Activated T-helper 2 cell treated with anti-CD3 and anti-CD28 coated beads, Interferon-gamma antibody, Interleukin-2, Interleukin-4, amounts not matched to agents 10 μg/mL and 5 μg/mL and 100 μg/mL, durations not matched to agents 14 hours and 24 hours and 36 hours (primary cell): ENCODE measurements around the gene SPDEF. TPM values are rescaled to one million over a fixed set of nuclear protein-coding genes. Genes with fewer than 3 reads are reported as not detected.
A peak's percentile ranks its signal among the peaks of the same experiment; 100 is the strongest.

Experiments used
- DNase-seq: peaks from one replicate; pipeline ENCODE4 v3.0.0; 2021; ENCODE audit warnings: low spot score
- H3K27ac Mint-ChIP-seq: one replicate; pipeline ENCODE4 v1.8.0; 2021; ENCODE audit warnings: mixed read lengths
- H3K27me3 Mint-ChIP-seq: one replicate; pipeline ENCODE4 v1.8.0; 2021; ENCODE audit warnings: low read depth, mixed read lengths
- H3K36me3 Mint-ChIP-seq: one replicate; pipeline ENCODE4 v1.8.0; 2021; ENCODE audit warnings: low read depth, mixed read lengths
- H3K4me1 Mint-ChIP-seq: one replicate; pipeline ENCODE4 v1.8.0; 2021; ENCODE audit warnings: low read depth, mixed read lengths
- H3K4me3 Mint-ChIP-seq: one replicate; pipeline ENCODE4 v1.8.0; 2021; ENCODE audit warnings: low read depth, mild to moderate bottlenecking, moderate library complexity, mixed read lengths
- H3K9me3 Mint-ChIP-seq: one replicate; pipeline ENCODE4 v1.8.0; 2021; ENCODE audit warnings: mixed read lengths
- intact Hi-C: fragments of 100-400 bp; cut with micrococcal nuclease; formaldehyde crosslinking; loops from one replicate; pipeline ENCODE4 v1.15.1; 2023
- total RNA-seq: library from RNA; stranded (reverse); gene quantifications from 2 replicates; pipeline ENCODE4 v1.2.3, GENCODE V29; 2022

Gene SPDEF
- total RNA-seq, 1 donor from 2014 or later = 0.16 TPM

DNA sequence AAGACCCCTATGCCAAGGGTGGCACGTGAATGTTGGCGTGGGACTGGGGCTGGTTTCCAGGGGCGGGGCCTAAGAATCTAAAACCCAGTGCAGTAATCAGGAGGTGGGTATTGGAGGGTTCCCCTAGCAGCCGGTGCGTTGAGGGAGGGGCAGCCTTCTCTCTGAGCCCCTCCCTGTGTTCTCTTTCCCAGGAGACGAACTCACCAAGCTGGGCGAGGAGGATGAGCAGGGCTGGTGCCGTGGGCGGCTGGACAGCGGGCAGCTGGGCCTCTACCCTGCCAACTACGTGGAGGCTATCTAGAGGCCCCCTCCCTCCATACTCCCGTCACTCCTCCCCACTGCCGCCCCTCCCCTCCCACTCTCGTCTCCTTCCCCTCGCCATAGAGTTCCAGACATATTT is 23.9 kb downstream of the SPDEF start:
- Mint-ChIP-seq H3K36me3 (no peaks in the 10 kb centered on the region), H3K4me1 (peaks cover 3% of the 10 kb centered on the region), H3K9me3 (no peaks in the 10 kb centered on the region), H3K27me3 (peaks cover 5% of the 10 kb centered on the region), H3K27ac (no peak overlapping the region), H3K4me3 (no peak overlapping the region)
- DNase-seq = no peak
- intact Hi-C loops = no loop called here

DNA sequence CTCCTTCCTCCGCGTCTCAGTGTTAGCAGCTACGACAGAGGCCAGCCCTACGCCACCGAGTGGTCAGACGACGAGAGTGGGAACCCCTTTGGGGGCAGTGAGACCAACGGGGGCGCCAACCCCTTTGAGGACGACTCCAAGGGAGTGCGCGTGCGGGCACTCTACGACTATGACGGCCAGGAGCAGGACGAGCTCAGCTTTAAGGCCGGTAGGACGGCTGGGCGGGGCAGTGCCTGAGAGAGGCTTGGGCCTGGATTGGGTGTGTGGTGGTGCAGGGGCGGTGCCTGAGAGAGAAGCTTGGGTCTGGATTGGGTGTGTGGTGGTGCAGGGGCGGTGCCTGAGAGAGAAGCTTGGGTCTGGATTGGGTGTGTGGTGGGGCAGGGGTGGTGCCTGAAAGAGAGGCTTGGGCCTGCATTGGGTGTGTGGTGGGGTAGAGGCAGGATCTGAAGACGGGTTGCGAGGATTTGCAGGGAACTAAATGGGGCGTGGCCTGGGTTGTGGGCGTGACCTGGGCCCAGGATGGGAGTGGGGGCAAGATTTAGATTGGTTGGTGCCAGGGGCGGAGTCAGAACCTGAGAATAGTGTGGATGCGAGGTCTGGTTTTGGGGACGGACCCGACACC is 24.4 kb downstream of the SPDEF start:
- Mint-ChIP-seq H3K27me3 (peaks cover 5% of the 10 kb centered on the region), H3K4me3 (no peak overlapping the region), H3K27ac (no peak overlapping the region), H3K4me1 (peaks cover 3% of the 10 kb centered on the region), H3K36me3 (no peaks in the 10 kb centered on the region), H3K9me3 (no peaks in the 10 kb centered on the region)
- intact Hi-C loops = no loop called here
- no peak for DNase-seq

DNA sequence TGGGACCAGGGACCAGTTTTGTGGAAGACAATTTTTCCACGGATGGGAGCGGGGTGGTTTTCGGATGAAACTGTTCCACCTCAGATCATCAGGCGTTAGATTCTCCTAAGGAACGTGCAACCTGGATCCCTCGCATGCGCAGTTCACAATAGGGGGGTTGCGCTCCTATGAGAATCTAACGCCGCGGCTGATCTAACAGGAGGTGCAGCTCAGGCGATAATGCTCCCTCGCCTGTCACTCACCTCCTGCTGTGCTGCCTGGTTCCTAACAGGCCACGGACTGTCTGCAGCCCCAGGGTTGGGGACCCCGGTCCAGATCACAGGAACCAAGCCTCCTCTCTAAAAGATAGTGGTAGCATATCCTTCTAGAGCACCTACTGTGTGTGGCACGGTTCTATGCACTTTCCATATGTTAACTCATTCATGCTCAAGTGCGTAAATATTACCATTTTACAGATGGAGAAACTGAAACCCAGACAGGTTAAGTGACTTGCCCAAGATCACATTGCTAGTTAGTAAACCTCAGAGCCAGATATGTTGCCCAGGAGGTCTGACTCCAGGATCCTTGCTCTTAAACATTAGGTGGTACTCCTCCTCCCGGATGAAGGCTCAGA is 25.3 kb downstream of the SPDEF start:
- Mint-ChIP-seq H3K36me3 (no peaks in the 10 kb centered on the region), H3K4me3 (no peak overlapping the region), H3K4me1 (peaks cover 3% of the 10 kb centered on the region), H3K27me3 (peaks cover 5% of the 10 kb centered on the region), H3K27ac (no peak overlapping the region), H3K9me3 (no peaks in the 10 kb centered on the region)
- DNase-seq = no peak
- intact Hi-C loops = no loop called here

DNA sequence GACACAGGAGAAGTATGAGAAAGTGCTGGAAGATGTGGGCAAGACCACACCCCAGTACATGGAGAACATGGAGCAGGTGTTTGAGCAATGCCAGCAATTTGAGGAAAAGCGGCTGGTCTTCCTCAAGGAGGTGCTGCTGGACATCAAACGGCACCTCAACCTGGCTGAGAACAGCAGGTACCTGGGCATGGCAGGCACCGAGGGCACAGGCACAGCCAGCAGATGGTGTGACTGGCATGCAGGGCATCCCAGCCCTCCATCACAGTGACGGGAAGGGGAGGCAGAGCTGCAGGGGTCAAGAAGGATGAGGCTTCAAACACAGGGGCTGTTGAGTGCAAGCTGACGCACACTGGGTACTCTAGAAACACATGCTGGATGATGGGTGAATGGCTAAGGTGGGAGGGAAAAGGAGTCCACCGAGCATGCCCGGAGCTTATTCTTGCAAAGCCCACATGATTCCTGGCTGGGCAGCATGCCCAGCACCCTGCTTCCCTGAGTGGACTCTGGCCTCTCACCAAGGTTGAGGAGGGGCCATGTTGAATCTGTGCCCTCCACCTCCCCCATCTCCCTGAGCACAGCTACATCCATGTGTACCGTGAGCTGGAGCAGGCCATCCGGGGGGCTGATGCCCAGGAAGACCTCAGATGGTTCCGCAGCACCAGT is 26.3 kb downstream of the SPDEF start:
- no peak for DNase-seq
- no peak overlapping the region for H3K4me3 Mint-ChIP-seq
- no peaks in the 10 kb centered on the region for H3K9me3 Mint-ChIP-seq
- no peak overlapping the region for H3K27ac Mint-ChIP-seq
- intact Hi-C loops = loop anchor here (5.0 kb wide), 2 partner anchors 282 to 923 kb away; partner anchors contain the start of genes FANCE and SMIM29
- H3K36me3 Mint-ChIP-seq = no peaks in the 10 kb centered on the region
- peaks cover 5% of the 10 kb centered on the region for H3K27me3 Mint-ChIP-seq
- H3K4me1 Mint-ChIP-seq = peaks cover 3% of the 10 kb centered on the region

- H3K27ac Mint-ChIP-seq = no peak overlapping the region
- no peak overlapping the region for H3K4me3 Mint-ChIP-seq
Measured at GRCh38 chr6:34528996-34529664, 27.0 kb downstream of the SPDEF start.

GRCh38 chr6:34527751-34528670 is 28.1 kb downstream of the SPDEF start:
- no peak for DNase-seq
- H3K4me3 Mint-ChIP-seq = no peak overlapping the region
- H3K9me3 Mint-ChIP-seq = no peaks in the 10 kb centered on the region
- no peaks in the 10 kb centered on the region for H3K36me3 Mint-ChIP-seq
- intact Hi-C loops = loop anchor here (1.0 to 5.0 kb wide), 5 partner anchors 67 to 924 kb away; partner anchors contain the start of genes BLTP3A, FANCE and SMIM29
- H3K27ac Mint-ChIP-seq = no peak overlapping the region
- H3K27me3 Mint-ChIP-seq = peaks cover 5% of the 10 kb centered on the region
- H3K4me1 Mint-ChIP-seq = peaks cover 3% of the 10 kb centered on the region

More at GRCh38 chr6:34528996-34529664, 27.0 kb downstream of the SPDEF start:
- H3K9me3 Mint-ChIP-seq = no peaks in the 10 kb centered on the region
- peaks cover 5% of the 10 kb centered on the region for H3K27me3 Mint-ChIP-seq
- peaks cover 3% of the 10 kb centered on the region for H3K4me1 Mint-ChIP-seq
- intact Hi-C loops = loop anchor here (5.0 kb wide), 2 partner anchors 282 to 923 kb away; partner anchors contain the start of genes FANCE and SMIM29
- DNase-seq = no peak
- no peaks in the 10 kb centered on the region for H3K36me3 Mint-ChIP-seq

DNA sequence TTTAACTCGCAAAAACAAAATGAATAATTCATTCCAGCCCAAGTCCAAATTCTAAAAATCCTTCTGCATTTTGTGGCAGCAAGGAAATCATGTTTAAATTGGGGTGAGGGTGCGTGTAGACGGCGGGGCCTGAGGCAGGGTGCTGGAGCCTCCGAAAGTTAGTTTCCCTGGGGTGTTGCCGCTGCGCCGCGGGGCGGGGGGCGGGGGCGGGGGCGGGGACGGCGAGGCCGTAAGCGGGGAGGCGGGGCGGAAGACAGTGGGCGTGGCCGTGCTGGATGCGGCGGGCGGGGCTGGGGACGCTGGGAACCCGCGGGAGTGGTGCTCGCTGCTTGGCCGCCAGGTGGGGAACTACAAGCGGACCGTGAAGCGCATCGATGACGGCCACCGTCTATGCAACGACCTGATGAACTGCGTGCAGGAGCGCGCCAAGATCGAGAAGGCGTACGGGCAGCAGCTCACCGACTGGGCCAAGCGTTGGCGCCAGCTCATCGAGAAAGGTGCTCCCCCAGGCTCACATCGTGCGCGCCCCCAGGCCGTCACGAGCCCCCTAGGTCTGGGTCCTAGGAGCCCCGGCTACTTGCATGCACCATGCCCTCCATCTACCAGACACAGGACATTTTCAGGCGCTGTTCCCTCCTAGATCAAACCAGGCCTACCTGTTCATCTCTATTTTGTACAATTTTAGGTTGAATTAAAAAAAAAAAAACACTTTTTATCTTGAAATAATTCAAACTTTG is 29.0 kb downstream of the SPDEF start:
- H3K4me1 Mint-ChIP-seq = peaks cover 3% of the 10 kb centered on the region
- H3K36me3 Mint-ChIP-seq = no peaks in the 10 kb centered on the region
- H3K27ac Mint-ChIP-seq = no peak overlapping the region
- peak overlapping the region; percentile 10 for H3K4me3 Mint-ChIP-seq
- no peaks in the 10 kb centered on the region for H3K9me3 Mint-ChIP-seq
- intact Hi-C loops = loop anchor here (1.0 to 5.0 kb wide), 5 partner anchors 66 to 925 kb away; partner anchors contain the start of genes BLTP3A, FANCE and SMIM29
- H3K27me3 Mint-ChIP-seq = peaks cover 5% of the 10 kb centered on the region
- peak; percentile 93 for DNase-seq

DNA sequence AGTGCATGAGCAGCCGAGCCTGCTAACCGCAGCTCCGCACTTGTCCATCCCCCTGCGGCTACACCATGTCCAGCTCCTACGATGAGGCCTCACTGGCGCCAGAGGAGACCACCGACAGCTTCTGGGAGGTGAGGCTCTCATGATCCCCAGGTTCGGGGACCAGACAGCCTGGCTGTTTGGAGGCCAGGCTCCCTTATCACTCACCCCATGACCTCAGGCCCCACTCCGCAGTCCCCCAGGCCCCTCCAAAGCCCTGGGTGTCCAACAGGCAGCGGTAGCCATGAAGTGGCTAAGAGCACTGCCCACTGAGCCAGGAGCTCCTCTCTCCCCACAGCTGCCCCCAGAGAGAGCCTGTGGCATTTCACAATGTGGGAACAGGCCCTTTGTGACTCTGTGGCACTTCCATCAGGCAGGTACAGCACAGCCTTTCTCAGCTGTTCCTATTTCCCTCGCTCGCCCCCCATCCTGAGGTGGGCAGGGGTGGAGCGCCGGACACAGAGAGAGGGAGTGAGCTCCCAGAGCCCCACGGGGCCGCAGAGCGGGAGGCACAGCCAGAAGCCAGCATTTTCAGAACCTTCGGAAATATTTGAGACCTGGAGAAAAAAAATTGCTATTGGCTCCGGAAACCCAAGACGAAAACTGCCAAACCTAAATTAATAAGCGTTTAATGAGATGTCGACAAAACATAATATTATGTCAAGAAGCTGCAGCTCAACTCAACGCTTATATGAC is 29.7 kb downstream of the SPDEF start:
- no peak overlapping the region for H3K27ac Mint-ChIP-seq
- no peaks in the 10 kb centered on the region for H3K36me3 Mint-ChIP-seq
- H3K9me3 Mint-ChIP-seq = no peaks in the 10 kb centered on the region
- H3K4me3 Mint-ChIP-seq = no peak overlapping the region
- peaks cover 3% of the 10 kb centered on the region for H3K4me1 Mint-ChIP-seq
- DNase-seq = no peak
- peaks cover 5% of the 10 kb centered on the region for H3K27me3 Mint-ChIP-seq
- intact Hi-C loops = loop anchor here (2.0 to 5.0 kb wide), 4 partner anchors 66 to 926 kb away; partner anchors contain the start of genes BLTP3A, FANCE and SMIM29

GRCh38 chr6:34525431-34526175 is 30.5 kb downstream of the SPDEF start:
- Mint-ChIP-seq H3K4me1 (peaks cover 3% of the 10 kb centered on the region), H3K36me3 (no peaks in the 10 kb centered on the region), H3K9me3 (no peaks in the 10 kb centered on the region), H3K27me3 (peaks cover 5% of the 10 kb centered on the region), H3K27ac (no peak overlapping the region), H3K4me3 (no peak overlapping the region)
- DNase-seq = no peak
- intact Hi-C loops = loop anchor here (2.0 to 5.0 kb wide), 4 partner anchors 65 to 927 kb away; partner anchors contain the start of genes BLTP3A, FANCE and SMIM29

DNA sequence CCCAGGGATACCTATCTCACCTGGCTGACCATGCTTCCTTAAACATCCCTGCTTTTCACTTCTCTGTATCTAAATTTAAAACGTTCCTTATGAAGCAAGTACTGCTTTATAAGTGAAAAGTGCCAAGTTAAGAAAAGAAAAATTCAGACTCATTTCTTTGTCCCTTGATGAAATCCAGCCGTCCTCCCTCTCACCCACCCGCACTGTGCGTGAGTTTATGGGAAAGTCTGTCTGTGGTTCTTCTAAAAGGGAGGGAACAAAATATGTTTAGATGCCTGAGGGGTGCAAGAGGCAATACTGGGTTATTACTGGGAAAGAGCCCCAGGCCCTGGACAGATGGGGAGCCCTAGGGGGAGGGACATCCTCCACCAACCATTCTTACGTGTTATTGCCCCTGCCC is 31.2 kb downstream of the SPDEF start:
- no peaks in the 10 kb centered on the region for H3K9me3 Mint-ChIP-seq
- H3K27me3 Mint-ChIP-seq = peaks cover 5% of the 10 kb centered on the region
- peaks cover 3% of the 10 kb centered on the region for H3K4me1 Mint-ChIP-seq
- H3K27ac Mint-ChIP-seq = no peak overlapping the region
- DNase-seq = no peak
- no peaks in the 10 kb centered on the region for H3K36me3 Mint-ChIP-seq
- intact Hi-C loops = loop anchor here (5.0 kb wide), 2 partner anchors 278 to 927 kb away; partner anchors contain the start of genes FANCE and SMIM29
- H3K4me3 Mint-ChIP-seq = no peak overlapping the region
